ENCODE results near the gene IFNA13. TPM values are rescaled to one million over a fixed set of nuclear protein-coding genes. Genes with fewer than 3 reads are reported as not detected.

IFNA13 gene
- total RNA-seq, 1 donor from 2014 or later: not detected

GRCh38 chr9:21331676-21332402 lies 36.0 kb downstream of the IFNA13 start:
- Mint-ChIP-seq H3K4me3 (ENCODE audit: unreplicated experiment) (no peak overlapping the region), H3K4me1 (ENCODE audit: low read depth) (peaks cover 71% of the 10 kb centered on the region), H3K27me3 (ENCODE audit: low read depth) (no peaks in the 10 kb centered on the region), H3K9me3 (ENCODE audit: low read depth) (no peaks in the 10 kb centered on the region), H3K27ac (ENCODE audit: unreplicated experiment) (no peak overlapping the region), H3K36me3 (ENCODE audit: low read depth) (peaks cover 9% of the 10 kb centered on the region)
- DNase-seq (ENCODE audit: low spot score): no peak
- TF ChIP-seq CTCF (IDR thresholded peaks at IDR 0.05): no peak

GRCh38 chr9:21326526-21327139 lies 41.2 kb downstream of the IFNA13 start:
- peaks cover 7% of the 10 kb centered on the region for H3K36me3 Mint-ChIP-seq (ENCODE audit: low read depth)
- no peaks in the 10 kb centered on the region for H3K9me3 Mint-ChIP-seq (ENCODE audit: low read depth)
- no peak overlapping the region for H3K27ac Mint-ChIP-seq (ENCODE audit: unreplicated experiment)
- no peaks in the 10 kb centered on the region for H3K27me3 Mint-ChIP-seq (ENCODE audit: low read depth)
- no peak for DNase-seq (ENCODE audit: low spot score)
- no peak overlapping the region for H3K4me3 Mint-ChIP-seq (ENCODE audit: unreplicated experiment)
- H3K4me1 Mint-ChIP-seq (ENCODE audit: low read depth): peaks cover 45% of the 10 kb centered on the region
- peak; percentile 88 for TF ChIP-seq CTCF (IDR thresholded peaks at IDR 0.05)

GRCh38 chr9:21324047-21324446 lies 43.8 kb downstream of the IFNA13 start:
- no peak for TF ChIP-seq CTCF (IDR thresholded peaks at IDR 0.05)

GRCh38 chr9:21322911-21323461 lies 44.9 kb downstream of the IFNA13 start:
- no peak for TF ChIP-seq CTCF (IDR thresholded peaks at IDR 0.05)
- DNase-seq (ENCODE audit: low spot score): no peak
- H3K36me3 Mint-ChIP-seq (ENCODE audit: low read depth): peaks cover 12% of the 10 kb centered on the region
- H3K27ac Mint-ChIP-seq (ENCODE audit: unreplicated experiment): no peak overlapping the region
- H3K4me1 Mint-ChIP-seq (ENCODE audit: low read depth): peaks cover 22% of the 10 kb centered on the region
- no peak overlapping the region for H3K4me3 Mint-ChIP-seq (ENCODE audit: unreplicated experiment)
- H3K9me3 Mint-ChIP-seq (ENCODE audit: low read depth): no peaks in the 10 kb centered on the region
- no peaks in the 10 kb centered on the region for H3K27me3 Mint-ChIP-seq (ENCODE audit: low read depth)

More at GRCh38 chr9:21324047-21324446, 43.8 kb downstream of the IFNA13 start:
- peaks cover 12% of the 10 kb centered on the region for H3K36me3 Mint-ChIP-seq (ENCODE audit: low read depth)
- no peak for DNase-seq (ENCODE audit: low spot score)
- H3K4me3 Mint-ChIP-seq (ENCODE audit: unreplicated experiment): no peak overlapping the region
- no peaks in the 10 kb centered on the region for H3K9me3 Mint-ChIP-seq (ENCODE audit: low read depth)
- H3K27ac Mint-ChIP-seq (ENCODE audit: unreplicated experiment): no peak overlapping the region
- no peaks in the 10 kb centered on the region for H3K27me3 Mint-ChIP-seq (ENCODE audit: low read depth)
- peaks cover 23% of the 10 kb centered on the region for H3K4me1 Mint-ChIP-seq (ENCODE audit: low read depth)

GRCh38 chr9:21320465-21320864 lies 47.4 kb downstream of the IFNA13 start:
- H3K27me3 Mint-ChIP-seq (ENCODE audit: low read depth): peaks cover 4% of the 10 kb centered on the region
- H3K4me3 Mint-ChIP-seq (ENCODE audit: unreplicated experiment): no peak overlapping the region
- TF ChIP-seq CTCF (IDR thresholded peaks at IDR 0.05): no peak
- H3K4me1 Mint-ChIP-seq (ENCODE audit: low read depth): peaks cover 5% of the 10 kb centered on the region
- no peaks in the 10 kb centered on the region for H3K9me3 Mint-ChIP-seq (ENCODE audit: low read depth)
- no peak overlapping the region for H3K27ac Mint-ChIP-seq (ENCODE audit: unreplicated experiment)
- no peak for DNase-seq (ENCODE audit: low spot score)
- H3K36me3 Mint-ChIP-seq (ENCODE audit: low read depth): peaks cover 12% of the 10 kb centered on the region

All from chondrocyte (in vitro differentiated cells).